ENCODE results near the gene PCK1.
A peak's percentile ranks its signal among the peaks of the same experiment; 100 is the strongest.

Gene PCK1

GRCh38 chr20:57601211-57601570 is 40.3 kb downstream of the PCK1 start:
- DNase-seq = no peak

GRCh38 chr20:57601737-57602136 is 40.8 kb downstream of the PCK1 start:
- DNase-seq = no peak

- no peak for DNase-seq
These were observed 42.2 kb downstream of the PCK1 start for GRCh38 chr20:57603120-57603519.

DNA sequence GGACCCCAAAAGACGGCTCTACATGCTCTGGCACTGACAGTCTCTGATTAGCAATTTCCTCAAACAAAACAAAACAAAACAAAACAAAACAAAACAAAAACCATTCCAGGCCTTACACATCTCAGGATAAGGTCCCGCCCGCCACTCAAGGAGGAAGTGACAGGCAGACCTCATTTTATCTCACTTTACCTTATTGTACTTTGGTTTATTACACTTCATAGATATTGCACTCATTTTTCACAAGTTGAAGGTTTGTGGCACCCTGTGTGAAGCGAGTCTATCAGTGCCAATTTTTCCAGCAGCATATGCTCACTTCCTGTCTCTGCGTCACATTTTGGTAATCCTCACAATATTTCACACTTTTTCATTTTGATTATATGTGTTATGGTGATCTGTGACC is 44.1 kb downstream of the PCK1 start:
- DNase-seq = no peak

GRCh38 chr20:57605878-57606277 is 45.0 kb downstream of the PCK1 start:
- no peak for DNase-seq

GRCh38 chr20:57608516-57608915 is 47.6 kb downstream of the PCK1 start:
- no peak for DNase-seq

GRCh38 chr20:57609086-57609841 is 48.4 kb downstream of the PCK1 start:
- no peak for DNase-seq

- no peak for DNase-seq
These were observed 48.9 kb downstream of the PCK1 start for GRCh38 chr20:57609842-57610167.

GRCh38 chr20:57610261-57610952 is 49.5 kb downstream of the PCK1 start:
- DNase-seq = no peak

GRCh38 chr20:57611586-57612311 is 50.8 kb downstream of the PCK1 start:
- peak in 14 of 51 donors; percentile 8 to 52 (median 24) for DNase-seq

DNA sequence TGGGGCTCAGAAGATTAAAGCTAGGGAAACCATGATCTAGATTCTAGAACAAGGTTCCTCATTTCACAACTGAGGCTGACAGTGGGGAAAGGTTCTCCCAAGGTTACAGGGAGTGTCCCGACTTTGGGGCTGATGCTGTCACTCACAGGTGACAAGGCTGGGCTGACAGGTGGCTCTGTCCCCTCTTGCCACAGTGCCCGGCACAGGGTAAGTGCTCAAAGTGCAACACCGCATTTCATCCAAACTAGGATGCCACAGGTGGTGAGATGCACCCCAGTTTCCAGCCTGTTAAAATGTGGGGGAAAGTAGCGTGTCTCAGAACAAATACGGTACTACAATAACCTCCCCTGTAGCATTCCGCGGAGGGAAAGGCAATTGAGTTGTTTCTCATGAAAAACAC is 51.5 kb downstream of the PCK1 start:
- no peak for DNase-seq

DNA sequence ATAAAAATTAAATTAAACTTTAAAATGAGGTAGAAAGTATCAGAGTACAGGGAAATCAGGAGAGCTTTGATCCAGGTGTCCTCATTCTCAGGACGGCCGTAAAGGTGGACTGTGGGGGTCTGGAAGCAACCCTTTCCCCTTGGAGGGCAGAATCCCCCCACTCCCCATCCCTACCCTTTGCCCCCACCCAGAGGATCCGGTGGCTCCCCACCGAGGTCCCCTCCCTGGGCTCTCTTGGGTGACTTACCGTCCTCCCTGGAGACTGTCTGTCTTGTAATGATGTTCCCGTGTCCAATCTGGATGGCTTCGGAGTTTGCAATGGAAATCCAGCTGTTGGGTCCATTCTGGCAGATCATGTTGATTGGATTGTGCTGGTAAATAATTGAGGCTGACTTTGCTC is 52.0 kb downstream of the PCK1 start:
- no peak for DNase-seq

- DNase-seq = no peak
These were observed 52.6 kb downstream of the PCK1 start for GRCh38 chr20:57613481-57613921.

- DNase-seq = no peak
These were observed 53.9 kb downstream of the PCK1 start for GRCh38 chr20:57614490-57615444.

DNA sequence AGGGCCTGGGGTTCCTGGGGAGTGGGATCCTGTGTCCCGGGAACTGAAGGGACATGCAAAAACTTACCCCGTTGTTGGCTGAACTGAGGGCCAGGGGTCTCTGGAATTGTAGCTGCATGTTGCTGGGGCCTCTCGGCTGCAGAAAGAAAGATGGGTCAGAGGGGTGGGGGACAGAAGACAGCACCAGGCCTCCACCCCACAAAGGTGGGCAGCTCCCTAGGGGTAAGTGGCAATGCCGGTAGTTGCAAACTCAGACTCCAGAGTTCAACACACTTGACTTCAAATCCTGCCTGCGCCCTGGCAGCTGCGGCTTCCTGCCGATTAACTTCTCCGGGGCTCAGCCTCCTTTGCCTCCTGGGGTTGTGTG is 54.5 kb downstream of the PCK1 start:
- DNase-seq = no peak

DNA sequence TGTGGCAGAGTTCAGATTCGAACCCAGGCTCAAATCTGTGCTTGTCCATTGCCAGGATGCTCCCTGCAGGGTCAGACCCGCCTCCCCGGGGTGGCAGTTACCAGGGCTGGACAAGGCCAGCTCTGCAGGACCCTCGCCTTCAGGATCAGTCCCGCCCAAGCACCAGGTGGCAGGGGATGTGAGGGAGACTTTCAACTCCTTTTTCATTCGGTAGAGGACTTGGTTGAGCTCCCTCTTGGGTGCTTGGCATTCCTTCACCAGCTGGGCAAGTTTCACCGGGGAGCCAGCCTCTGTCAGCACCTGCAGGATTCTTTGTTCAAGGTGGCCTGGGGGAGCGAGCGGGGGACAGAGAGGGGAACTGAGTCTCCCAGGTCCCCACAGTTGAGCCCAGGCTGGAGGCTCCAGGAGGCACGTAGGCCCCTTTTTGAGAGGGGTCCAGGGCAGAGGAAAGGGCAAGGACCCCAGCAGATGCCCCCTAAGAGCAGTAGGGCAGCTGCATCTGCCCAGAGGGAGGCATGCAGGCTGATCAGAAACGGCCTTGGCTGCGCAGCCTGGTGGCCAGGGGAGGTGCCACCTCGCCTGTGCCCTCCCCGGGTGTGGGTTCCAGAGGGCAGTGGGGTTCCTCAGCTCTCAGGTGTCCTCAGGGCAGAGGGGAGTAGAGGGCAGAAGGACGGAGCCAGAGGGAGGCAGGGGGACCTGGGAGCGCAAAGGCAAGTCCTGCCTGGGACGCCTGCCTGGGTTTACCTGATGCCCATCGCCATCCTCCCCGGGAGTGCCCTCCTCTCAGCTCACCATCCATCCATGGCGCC is 55.4 kb downstream of the PCK1 start:
- DNase-seq = no peak

DNA sequence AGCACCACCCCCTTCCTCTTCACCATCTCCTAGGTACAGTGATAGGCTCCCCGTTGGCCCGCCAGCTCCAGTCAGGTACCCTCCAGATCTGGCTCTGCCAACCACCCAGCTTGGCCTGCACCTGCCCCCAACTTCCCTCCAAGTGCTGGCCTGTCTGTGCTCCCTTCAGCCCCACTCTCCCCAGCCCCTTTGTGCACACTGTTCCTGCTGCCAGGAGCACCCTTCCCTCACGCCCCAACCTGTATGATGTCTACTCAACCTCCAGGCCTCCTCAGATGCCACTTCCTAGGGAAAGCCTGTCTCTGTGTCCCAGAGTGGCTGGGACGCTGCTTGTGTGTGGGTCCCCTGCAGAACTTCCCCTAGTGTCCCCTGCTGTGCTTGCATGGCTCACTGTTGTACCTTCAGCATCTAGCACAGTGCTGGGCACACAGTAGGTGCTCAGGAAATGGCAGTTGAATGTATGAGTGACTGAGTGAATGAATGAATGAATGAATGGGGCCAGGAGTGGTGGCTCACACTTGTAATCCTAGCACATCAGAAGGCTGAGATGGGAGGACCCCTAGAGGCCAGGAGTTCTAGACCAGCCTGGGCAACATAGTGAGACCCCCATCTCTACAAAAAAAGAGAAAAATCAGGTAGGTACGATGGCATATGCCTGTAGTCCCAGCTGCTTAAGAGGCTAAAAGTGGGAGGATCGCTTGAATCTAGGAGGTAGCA is 56.3 kb downstream of the PCK1 start:
- no peak for DNase-seq
